GM21737 (cell line): ENCODE results near the gene GMPS.
"Not testable (repeated sequence)": the region's sequence is repeated elsewhere in the genome, so short reads cannot be mapped to it uniquely, and the experiment has no call there.

Source experiments
- ATAC-seq: cut with Tn5 transposase; IDR thresholded peaks from one replicate; pipeline ENCODE4 v1.9.1; 2021; ENCODE audit warnings: mild to moderate bottlenecking, moderate library complexity; ENCODE audit not compliant: unreplicated experiment

GMPS gene

DNA sequence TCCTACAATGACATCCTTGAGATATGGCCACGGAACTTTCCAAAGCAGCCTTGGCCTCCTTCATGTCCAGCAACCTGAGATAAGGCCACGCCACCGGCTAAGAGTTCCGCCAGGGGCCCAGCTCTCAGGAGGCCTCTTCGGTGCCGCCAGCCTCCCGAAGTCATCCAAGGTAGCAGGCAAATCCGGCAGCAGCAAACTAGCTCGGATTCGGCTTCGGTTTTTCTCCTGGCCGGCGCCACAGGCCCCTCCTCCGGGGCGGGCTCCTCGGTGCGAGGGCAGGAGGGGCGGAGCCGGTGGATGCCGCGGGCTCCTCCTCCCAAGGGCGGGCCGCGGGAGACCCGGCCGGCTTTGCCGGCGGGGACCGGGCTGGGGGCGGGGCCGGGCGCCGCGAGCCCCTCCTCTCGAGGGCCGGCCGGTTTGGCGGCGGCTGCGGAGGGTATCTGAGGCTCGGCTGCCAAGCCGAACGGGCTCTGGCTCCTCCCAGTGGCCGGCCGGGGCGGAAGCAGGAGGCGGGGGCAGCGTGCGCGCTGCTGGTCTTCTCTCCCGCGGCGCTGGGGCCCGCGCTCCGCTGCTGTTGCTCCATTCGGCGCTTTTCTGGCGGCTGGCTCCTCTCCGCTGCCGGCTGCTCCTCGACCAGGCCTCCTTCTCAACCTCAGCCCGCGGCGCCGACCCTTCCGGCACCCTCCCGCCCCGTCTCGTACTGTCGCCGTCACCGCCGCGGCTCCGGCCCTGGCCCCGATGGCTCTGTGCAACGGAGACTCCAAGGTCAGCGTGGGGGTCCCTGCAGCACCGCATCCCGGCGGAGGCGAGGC, at the start of gene GMPS:
Gene GMPS, plus strand, starts transcription at position 518 of the 812 bp plus-strand sequence. Its CDS starts 221 bp downstream, at position 739.
- ATAC-seq, result peak; percentile 93

DNA sequence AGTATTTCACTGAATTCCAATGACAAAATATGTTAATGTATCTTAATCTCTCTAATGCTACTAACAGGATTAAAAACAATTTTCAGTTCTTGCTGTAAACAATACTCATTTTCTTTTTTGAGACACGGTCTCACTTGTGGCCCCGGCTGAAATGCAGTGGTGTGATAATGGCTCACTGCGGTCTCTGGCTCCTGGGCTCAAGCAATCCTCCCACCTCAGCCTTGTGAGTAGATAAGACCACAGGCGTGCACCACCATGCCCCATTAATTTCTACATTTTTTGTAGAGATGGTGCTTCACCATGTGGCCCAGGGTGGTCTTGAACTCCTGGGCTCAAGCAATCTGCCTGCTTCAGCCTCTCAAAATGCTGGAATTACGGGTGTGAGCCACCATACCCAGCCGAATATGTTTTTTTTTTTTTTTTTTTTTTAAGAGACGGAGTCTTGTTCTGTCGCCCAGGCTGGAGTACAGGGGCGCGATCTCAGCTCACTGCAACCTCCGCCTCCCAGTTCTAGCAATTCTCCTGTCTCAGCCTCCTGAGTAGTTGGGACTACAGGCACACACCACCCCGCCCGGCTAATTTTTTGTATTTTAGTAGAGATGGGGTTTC, 41.9 kb upstream of the GMPS start:
- ATAC-seq, result not testable (repeated sequence)

DNA sequence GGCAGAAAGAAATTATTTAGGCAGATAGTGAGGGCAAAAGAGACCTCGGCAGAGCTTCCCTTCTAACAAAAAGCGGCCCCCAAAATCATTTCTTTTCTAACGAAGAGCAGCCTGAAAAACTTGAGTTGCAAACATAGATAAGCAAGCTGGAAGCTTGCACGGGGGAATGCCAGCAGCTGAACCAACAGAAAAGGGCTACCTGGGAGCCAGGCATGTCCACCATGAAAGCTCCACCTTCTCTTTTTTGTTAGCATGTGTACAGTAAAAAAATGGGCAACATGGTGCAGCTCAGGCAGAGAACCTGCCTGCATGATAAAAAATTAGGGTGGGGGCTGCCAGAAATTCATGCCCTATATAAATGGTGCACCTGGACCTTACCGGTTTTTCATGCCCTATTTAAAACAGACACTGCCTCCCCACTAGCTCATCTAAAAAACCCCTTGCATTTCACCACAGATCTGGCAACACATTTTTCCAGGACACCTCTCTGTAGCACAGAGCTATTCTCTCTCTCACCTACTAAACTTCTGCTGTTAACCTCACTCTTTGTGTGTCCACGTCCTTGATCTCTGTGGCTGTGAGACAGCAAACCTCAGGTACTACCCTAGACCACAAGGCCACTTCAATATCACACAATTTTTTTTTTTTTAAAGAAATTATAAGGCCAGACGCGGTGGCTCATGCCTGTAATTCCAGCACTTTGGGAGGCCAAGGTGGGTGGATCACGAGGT, 34.9 kb upstream of the GMPS start:
- ATAC-seq, result no peak

DNA sequence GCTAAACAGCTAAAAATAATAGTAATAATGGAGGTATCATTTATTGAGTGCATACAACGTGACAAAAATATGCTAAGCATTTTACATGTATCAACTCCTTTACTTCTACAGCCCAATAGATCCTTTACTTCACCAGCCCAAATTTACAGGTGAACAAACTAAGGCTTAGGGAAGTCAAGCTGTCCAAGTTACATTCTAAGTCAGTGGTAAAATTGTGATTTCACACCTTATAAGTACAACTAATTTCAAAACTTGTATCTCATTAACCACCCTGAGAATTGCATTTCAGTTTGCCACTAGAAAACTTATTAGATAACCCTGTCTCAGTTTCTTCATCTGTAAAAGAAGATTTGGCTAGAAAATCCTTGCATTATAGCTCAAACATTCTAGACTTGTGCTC, 26.9 kb upstream of the GMPS start:
- no peak for ATAC-seq

DNA sequence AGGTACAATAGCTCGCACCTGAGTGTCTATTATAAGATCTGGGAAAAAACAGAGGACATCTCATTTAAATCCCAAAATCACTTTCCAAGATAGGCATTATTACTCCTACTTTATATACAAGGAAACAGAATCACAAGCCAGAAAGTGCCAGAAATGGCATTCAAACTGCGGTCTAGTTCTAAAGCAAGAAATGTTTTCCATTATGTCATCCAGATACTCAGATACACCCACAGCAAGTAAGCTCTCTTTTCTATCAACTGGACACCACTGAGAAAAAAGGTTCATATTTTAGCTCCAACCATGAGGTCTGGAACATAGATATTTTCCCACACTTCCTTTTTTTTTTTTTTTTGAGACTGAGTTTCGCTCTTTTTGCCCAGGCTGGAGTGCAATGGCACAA, 24.3 kb upstream of the GMPS start:
- no peak for ATAC-seq

DNA sequence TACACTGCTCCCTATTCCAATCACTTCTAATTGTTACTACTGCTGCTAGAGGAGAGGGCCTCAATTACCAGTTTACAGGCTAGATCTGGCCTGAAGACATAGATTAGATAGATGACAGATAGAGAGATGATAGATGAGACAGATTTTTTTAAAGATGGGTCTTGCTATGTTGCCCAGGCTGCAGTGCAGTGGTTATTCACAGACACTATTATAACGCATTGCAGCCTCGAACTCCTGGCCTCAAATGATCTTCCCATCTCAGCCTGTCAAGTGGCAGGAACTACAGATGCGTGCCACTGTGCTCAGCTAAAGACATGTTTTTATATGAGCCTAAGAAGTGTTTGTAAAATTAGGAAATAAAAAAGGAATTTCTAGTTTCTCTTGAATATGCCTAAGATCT, 22.5 kb upstream of the GMPS start:
- ATAC-seq, result no peak

DNA sequence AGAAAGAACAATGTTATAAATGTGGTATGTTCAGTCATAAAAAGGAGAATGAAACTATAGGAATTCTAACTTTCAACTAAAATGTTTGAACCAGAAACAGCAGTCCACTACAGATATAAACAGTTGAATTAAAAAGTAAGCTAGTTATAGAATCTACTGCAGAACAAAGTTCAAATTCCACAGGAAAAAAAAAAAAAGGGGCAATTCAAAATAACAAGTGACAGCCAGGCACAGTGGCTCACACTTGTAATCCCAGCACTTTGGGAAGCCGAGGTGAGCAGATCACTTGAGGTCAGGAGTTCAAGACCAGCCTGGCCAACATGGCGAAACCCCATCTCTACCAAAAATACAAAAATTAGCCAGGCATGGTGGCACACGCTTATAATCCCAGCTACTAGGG, 21.0 kb upstream of the GMPS start:
- not testable (repeated sequence) for ATAC-seq

DNA sequence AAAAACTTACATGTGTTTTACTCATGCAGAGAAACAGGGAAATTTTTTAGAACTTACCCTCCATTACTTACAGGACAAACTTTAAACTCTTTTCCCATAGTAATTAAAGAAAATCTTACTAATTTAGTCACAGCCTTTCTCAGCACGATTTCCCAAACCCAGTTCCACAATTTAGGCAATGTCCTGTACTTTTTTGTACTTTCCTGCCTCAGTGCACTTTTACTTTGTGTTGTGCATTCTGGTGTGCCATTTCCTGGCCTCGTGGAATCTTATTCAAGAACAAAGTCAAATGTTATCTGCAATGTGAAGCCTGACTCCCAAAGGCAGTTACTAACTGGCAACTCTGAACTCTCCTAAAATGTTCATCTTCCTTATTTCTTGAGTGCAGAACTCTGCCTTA, 18.1 kb upstream of the GMPS start:
- no peak for ATAC-seq

DNA sequence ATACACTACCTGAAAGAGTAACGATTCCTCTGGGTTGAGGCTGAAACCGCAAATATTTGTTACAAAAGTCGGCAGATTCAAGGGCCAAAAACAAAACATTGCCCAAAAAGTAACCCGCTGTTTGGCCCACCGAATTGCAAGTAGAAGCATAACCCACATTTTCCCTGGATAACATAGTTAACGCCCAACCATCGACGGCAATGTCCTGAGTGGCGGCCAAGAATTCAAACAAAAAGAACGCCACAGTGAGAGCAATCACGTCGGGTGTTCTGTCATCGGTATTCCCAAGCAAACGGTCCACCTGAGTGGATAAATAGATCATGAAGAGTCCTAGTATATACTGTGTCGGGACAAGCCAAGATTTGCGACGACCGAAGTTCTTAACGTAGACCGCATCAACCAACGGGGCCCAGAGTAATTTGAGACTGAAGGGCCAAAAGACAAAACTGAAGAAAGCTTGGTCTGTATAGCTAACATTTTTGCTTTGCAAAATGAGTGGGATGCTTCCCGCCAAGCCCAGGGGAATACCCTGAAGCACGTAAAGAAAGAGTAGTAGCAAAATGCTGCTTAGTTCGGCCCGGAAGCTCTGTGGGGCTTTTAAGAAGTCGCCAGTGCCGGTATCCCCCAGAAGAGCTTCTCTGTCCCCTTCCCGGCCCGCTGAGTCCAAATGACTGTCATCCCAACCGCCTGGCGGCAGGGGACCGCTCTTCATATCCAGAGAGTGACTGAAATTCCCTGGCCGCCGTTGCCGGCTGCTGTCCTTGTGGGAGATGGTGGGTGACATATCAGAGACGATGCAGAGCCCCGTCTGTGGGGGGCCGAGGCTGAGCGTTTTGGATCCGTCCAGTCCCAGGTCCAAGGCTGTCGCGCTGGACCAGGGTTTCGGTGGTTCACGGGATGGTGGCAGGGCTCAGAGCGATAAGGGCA, 17.0 kb upstream of the GMPS start:
- ATAC-seq, result peak; percentile 6

DNA sequence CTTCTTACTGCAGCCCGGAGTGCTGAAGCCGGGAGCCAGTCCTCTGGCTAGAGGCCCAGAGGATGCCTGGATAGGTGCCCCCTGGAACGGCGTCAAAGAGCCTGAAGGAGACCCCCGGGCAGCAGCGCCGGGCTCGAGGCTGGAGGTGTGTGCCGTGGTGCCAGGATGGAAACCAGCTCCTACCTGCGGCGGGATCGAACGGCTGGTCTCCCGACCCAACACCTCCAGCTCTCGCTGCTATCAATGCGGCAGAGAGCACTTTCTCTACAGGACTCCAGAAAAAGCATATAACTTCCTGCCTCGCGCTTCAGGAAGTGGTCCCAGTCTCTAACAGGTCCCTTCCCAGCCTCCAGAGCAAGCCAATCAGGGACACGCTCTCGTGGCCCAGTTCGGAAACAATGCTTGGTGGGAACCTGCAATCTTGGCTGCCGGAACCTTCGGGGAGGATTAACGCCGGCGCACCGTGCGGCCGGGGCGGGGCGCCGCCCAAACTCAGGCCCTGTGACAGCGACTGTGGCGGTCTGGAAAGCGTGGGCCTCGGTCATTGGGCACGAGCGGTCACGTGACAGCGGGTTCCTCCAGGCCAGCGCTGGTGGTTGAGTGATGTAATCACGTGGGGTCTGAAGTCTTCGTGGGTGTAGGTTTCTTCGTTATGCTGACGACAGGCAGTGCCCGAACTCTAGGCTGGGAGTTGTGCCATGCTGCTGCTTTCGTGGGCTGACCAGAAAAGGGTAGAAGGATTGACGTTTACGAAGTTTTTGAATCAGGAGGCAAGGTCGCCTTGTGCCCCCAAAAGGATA, 16.1 kb upstream of the GMPS start, which contains the start of gene SLC33A1:
Gene SLC33A1, minus strand, starts transcription at position 287 of the 800 bp plus-strand sequence. CDS start 430 bp downstream, outside the sequence.
- peak; percentile 95 for ATAC-seq

DNA sequence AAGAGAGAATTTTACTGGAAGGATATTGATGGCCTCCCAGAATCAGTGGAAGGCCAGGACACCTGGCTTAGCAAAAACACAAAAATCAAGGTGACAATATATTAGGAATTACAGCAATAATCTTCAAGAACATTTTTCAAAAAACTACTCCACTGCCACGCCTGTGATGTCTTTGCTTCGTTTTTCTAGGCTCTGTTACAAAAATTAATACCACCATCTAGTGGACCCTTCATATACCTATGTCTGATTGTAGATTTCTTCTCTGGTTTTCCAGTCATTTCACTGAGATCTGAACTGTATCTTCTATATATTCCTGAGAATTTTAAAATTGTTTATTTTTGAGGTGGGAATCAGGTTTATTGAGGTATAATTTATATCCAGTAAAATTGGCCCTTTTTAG, 10.6 kb upstream of the GMPS start:
- ATAC-seq, result peak; percentile 49

DNA sequence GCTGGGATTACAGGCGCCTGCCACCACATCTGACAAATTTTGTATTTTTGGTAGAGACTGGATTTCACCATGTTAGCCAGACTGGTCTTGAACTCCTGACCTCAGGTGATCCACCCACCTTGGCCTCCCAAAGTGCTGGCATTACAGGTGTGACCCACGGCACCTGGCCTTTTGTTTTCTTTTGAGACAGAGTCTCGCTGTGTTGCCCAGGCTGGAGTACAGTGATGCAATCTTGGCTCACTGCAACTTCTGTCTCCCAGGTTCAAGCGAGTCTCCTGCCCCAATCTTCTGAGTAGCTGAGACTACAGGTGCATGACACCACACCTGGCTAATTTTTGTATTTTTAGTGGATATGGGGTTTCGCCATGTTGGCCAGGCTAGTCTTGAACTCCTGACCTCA, 10.0 kb upstream of the GMPS start:
- not testable (repeated sequence) for ATAC-seq

DNA sequence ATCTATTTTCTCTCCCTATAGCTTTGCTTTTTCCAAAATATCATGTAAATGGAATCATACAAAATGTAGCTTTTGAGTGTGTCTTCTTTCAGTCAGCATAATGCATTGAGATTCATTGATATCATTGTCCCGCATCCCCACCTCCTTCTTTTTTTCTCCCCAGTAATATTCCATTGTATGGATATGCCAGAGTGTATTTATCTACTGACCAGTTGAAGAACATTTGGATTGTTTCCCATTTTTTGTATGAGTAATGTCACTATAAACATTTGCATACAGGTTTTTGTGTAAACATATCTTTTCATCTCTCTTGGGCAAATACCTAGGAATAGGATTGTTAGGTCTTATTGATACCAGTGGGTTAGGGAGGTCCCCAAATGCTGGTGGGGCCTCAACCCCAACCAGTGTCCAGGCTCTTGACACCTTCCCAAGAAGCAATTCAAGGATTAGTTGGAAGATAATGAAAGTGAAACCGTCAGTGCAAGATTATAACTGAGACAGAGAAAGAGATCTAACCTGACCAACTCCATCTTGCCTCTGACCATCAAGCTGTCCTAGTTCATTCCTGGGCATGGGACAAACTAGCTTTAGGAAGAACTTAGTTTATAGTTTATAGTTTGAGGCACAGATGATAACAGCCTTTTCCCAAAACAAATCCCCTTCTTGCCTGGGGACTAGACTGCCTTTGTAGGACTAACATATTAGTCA, 8.8 kb upstream of the GMPS start:
- no peak for ATAC-seq

DNA sequence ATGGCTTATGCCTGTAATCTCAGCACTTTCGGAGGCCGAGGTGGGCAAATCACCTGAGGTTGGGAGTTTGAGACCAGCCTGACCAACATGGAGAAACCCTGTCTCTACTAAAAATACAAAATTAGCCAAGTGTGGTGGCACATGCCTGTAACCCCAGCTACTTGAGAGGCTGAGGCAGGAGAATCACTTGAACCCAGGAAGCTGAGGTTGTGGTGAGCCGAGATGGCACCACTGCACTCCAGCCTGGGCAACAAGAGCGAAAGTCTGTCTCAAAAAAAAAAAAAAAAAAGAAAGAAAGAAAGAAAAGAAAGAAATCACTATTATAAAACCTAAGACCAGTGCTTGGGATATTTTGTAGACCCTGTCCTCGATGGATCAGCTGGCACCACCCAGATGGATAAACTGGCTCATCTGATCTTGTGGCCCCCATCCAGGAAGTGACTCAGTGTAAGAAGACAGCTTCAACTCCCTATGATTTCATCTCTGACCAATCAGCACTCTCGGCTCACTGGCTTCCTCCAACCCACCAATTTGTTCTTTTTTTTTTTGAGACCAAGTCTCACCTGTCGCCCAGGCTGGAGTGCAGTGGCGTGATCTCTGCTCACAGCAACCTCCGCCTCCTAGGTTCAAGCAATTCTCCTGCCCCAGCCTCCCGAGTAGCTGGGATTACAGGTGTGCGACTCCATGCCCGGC, 8.0 kb upstream of the GMPS start:
- ATAC-seq, result not testable (repeated sequence)

DNA sequence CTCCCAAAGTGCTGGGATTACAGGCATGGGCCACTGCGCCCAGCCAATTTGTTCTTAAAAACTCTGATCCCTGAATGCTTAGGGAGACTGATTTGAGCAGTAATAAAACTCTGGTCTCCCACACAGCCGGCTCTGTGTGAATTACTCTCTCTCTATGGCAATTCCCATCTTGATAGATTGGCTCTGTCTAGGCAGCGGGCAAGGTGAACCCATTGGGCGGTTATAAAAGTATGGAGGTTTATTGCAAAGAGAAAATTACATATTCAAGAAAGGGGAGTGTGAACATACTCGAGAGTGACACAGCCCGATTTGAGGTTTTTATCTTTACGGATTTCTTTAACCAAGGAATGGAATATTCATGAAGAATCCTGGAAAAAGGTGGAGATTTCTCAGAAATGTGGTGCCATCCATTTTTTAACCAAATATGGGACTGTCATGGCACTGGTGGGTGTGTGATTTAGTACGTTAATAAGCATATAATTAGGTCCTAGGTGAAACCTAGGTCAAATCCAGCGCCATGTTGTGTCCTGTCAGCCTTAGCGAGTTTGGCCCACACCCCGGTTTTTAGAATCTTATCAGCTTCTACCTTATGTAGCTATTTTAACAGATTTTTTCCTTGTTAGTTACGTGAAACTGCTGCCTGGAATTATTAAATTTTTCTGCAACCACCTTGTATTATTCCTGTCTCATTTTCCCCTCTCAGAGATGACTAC, 7.2 kb upstream of the GMPS start:
- ATAC-seq, result no peak

DNA sequence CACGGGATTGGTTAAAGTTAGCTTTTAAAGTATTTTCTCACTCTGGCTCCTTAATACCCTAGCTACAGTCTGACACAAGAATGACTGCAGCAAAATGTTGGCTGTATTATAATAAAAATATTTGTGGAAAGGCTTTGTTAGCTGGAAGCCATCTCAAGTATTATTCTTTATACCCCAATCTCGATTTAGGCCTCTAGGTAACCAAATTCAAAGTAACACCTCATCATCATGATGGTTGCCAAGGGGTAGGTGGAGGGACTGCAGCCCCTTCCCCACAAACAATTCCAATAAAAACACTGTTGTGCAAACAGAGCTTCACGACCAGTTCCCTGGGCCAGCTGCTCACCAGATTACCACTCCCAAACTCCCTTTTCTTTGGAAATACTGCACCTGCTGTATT, 759 bp upstream of the GMPS start:
- no peak for ATAC-seq

DNA sequence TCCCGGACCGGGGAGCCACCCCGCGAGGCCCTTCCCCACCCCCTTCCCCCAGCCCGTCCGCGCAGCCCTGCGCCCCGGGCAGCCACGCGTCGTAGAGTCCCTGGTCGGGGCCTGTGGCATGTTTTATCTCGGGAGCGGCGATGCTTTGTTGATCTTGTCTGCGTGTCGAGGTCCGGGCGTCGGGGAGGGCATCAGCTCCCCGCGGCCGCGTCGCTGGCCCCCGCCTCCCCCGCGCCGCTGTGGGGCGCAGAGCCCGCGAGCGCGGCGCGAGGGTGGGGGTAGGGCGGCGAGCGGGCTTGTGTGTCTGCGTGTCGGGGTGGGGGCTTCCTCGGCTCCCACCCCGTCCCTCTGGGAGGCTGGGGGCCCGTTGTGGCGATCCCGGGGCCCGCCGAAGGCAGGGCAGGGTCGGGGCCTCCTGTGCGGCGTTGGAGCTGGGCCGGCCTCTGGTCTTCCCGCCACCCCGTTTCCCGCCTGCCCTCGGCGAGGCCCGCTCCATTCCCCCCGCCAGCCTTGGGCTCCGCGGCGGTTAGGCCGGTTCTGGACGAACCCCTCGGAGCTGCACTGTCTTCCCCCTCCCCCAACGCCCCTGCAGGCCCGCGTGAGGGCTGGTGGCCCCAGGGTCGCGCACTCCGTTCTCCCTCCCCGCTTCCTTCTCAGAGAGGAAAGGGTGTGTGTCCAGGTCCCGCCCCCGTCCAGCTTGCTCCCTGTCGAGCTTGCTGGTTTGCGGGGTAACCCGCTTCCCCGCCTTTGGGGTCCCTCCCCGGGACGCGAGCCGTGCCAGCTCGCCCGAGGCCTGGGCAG, 695 bp downstream of the GMPS start:
- ATAC-seq, result peak; percentile 27
